Ectodermal cell (in vitro differentiated cells): ENCODE measurements around the gene BMAL1.

Experiments used
- H3K27ac ChIP-seq: 2 replicates; pipeline ENCODE4 v1.7.0; 2013; ENCODE audit warnings: mild to moderate bottlenecking, low read depth, low read length; ENCODE audit not compliant: insufficient read depth, poor library complexity, severe bottlenecking
- H3K27me3 ChIP-seq: 2 replicates; pipeline ENCODE4 v1.7.0; 2013; ENCODE audit warnings: mild to moderate bottlenecking, low read length; ENCODE audit not compliant: insufficient read depth, control insufficient read depth, poor library complexity, severe bottlenecking
- H3K36me3 ChIP-seq: one replicate; pipeline ENCODE4 v1.7.0; 2013; ENCODE audit warnings: low read length; ENCODE audit not compliant: control insufficient read depth, insufficient read depth
- H3K4me1 ChIP-seq: one replicate; pipeline ENCODE4 v1.7.0; 2013; ENCODE audit warnings: low read length; ENCODE audit not compliant: control insufficient read depth, insufficient read depth
- H3K4me3 ChIP-seq: 2 replicates; pipeline ENCODE4 v1.7.0; 2013; ENCODE audit warnings: low read depth, low read length, control low read depth; ENCODE audit not compliant: insufficient read depth
- H3K9me3 ChIP-seq: 2 replicates; pipeline ENCODE4 v1.7.0; 2013; ENCODE audit warnings: mild to moderate bottlenecking, low read length, moderate library complexity; ENCODE audit not compliant: control insufficient read depth
- WGBS, 2 experiments: methylation state at CpG; one replicate each; pipeline ENCODE4 v1.1.7; 2013; ENCODE audit warnings: missing lambda C conversion rate in 2 of 2; 5-methylcytosine and 5-hydroxymethylcytosine counted together

BMAL1 gene

GRCh38 chr11:13290221-13290980, 12.8 kb downstream of the BMAL1 start:
- 75 to 76% methylated on average over 5 of the region's 5 CpGs for WGBS, 2 experiments
- H3K36me3 ChIP-seq, result no peaks in the 10 kb centered on the region
- no peak overlapping the region for H3K4me3 ChIP-seq
- H3K27me3 ChIP-seq, result no peaks in the 10 kb centered on the region
- H3K9me3 ChIP-seq, result no peaks in the 10 kb centered on the region
- no peak overlapping the region for H3K27ac ChIP-seq
- H3K4me1 ChIP-seq, result no peaks in the 10 kb centered on the region

GRCh38 chr11:13291361-13291760, 13.8 kb downstream of the BMAL1 start:
- Histone ChIP-seq H3K36me3 (no peaks in the 10 kb centered on the region), H3K27me3 (no peaks in the 10 kb centered on the region), H3K27ac (no peak overlapping the region), H3K9me3 (no peaks in the 10 kb centered on the region), H3K4me1 (no peaks in the 10 kb centered on the region), H3K4me3 (no peak overlapping the region)
- 92 to 97% methylated on average over 3 of the region's 3 CpGs for WGBS, 2 experiments

- Histone ChIP-seq H3K36me3 (no peaks in the 10 kb centered on the region), H3K4me1 (no peaks in the 10 kb centered on the region), H3K9me3 (no peaks in the 10 kb centered on the region), H3K27ac (no peak overlapping the region), H3K4me3 (no peak overlapping the region), H3K27me3 (no peaks in the 10 kb centered on the region)
- 86 to 99% methylated on average over 2 to 3 of the region's 3 CpGs for WGBS, 2 experiments
These were observed 14.2 kb downstream of the BMAL1 start for GRCh38 chr11:13291800-13292199.

- WGBS, 2 experiments, result 92 to 93% methylated on average over 2 of the region's 2 CpGs
- Histone ChIP-seq H3K27ac (no peak overlapping the region), H3K9me3 (no peaks in the 10 kb centered on the region), H3K4me1 (no peaks in the 10 kb centered on the region), H3K4me3 (no peak overlapping the region), H3K27me3 (no peaks in the 10 kb centered on the region), H3K36me3 (no peaks in the 10 kb centered on the region)
These were observed 15.4 kb downstream of the BMAL1 start for GRCh38 chr11:13292970-13293369.

- Histone ChIP-seq H3K36me3 (no peaks in the 10 kb centered on the region), H3K27me3 (no peaks in the 10 kb centered on the region), H3K9me3 (no peaks in the 10 kb centered on the region), H3K4me1 (no peaks in the 10 kb centered on the region), H3K27ac (no peak overlapping the region), H3K4me3 (no peak overlapping the region)
- 70 to 73% methylated on average over 4 of the region's 4 CpGs for WGBS, 2 experiments
These were observed 16.6 kb downstream of the BMAL1 start for GRCh38 chr11:13294178-13294577.

GRCh38 chr11:13294771-13295579, 17.4 kb downstream of the BMAL1 start:
- no peaks in the 10 kb centered on the region for H3K4me1 ChIP-seq
- no peak overlapping the region for H3K27ac ChIP-seq
- 83 to 94% methylated on average over 8 to 9 of the region's 9 CpGs for WGBS, 2 experiments
- no peaks in the 10 kb centered on the region for H3K36me3 ChIP-seq
- H3K27me3 ChIP-seq, result no peaks in the 10 kb centered on the region
- H3K9me3 ChIP-seq, result no peaks in the 10 kb centered on the region
- no peak overlapping the region for H3K4me3 ChIP-seq

- no peaks in the 10 kb centered on the region for H3K9me3 ChIP-seq
- H3K27ac ChIP-seq, result no peak overlapping the region
- no peaks in the 10 kb centered on the region for H3K36me3 ChIP-seq
- H3K4me3 ChIP-seq, result no peak overlapping the region
- H3K27me3 ChIP-seq, result no peaks in the 10 kb centered on the region
- no peaks in the 10 kb centered on the region for H3K4me1 ChIP-seq
- WGBS, 2 experiments, result 92 to 94% methylated on average over 5 of the region's 5 CpGs
These were observed 19.8 kb downstream of the BMAL1 start for GRCh38 chr11:13297308-13297916.

- Histone ChIP-seq H3K27ac (no peak overlapping the region), H3K9me3 (no peaks in the 10 kb centered on the region), H3K27me3 (no peaks in the 10 kb centered on the region), H3K36me3 (no peaks in the 10 kb centered on the region), H3K4me1 (no peaks in the 10 kb centered on the region), H3K4me3 (no peak overlapping the region)
- WGBS, 2 experiments, result 70 to 73% methylated on average over 5 of the region's 5 CpGs
These were observed 20.3 kb downstream of the BMAL1 start for GRCh38 chr11:13297917-13298356.

GRCh38 chr11:13298765-13299164, 21.2 kb downstream of the BMAL1 start:
- WGBS, 2 experiments, result 71 to 85% methylated on average over 4 of the region's 4 CpGs
- no peaks in the 10 kb centered on the region for H3K27me3 ChIP-seq
- no peak overlapping the region for H3K27ac ChIP-seq
- no peaks in the 10 kb centered on the region for H3K36me3 ChIP-seq
- H3K4me3 ChIP-seq, result no peak overlapping the region
- no peaks in the 10 kb centered on the region for H3K9me3 ChIP-seq
- H3K4me1 ChIP-seq, result no peaks in the 10 kb centered on the region

- Histone ChIP-seq H3K27me3 (no peaks in the 10 kb centered on the region), H3K9me3 (no peaks in the 10 kb centered on the region), H3K36me3 (no peaks in the 10 kb centered on the region), H3K4me3 (no peak overlapping the region), H3K27ac (no peak overlapping the region), H3K4me1 (no peaks in the 10 kb centered on the region)
These were observed 23.9 kb downstream of the BMAL1 start for GRCh38 chr11:13301522-13301921.
